Naive thymus-derived CD4-positive, alpha-beta T cell (primary cell): ENCODE measurements around the gene SERPINB4. TPM values are rescaled to one million over a fixed set of nuclear protein-coding genes. Genes with fewer than 3 reads are reported as not detected.

Experiments
- ATAC-seq: fragments of 150-1000 bp; cut with Tn5 transposase; 2 replicates; pipeline ENCODE4 v1.10.0; 2021; ENCODE audit warnings: mild to moderate bottlenecking, moderate library complexity
- CTCF ChIA-PET: fragments of 350-600 bp; sonication (Branson Sonifier 250); formaldehyde crosslinking; loops from one replicate; lab custom pipeline; 2021; ENCODE audit warnings: antibody characterized with exemption; lab: Charles Lee
- POLR2A ChIA-PET: fragments of 350-600 bp; sonication (Branson Sonifier 250); formaldehyde crosslinking; loops from one replicate; lab custom pipeline; 2021; ENCODE audit warnings: antibody characterized with exemption, inconsistent platforms; lab: Charles Lee
- DNase-seq, 9 donors: peaks; one replicate each; pipeline versions ENCODE4 v3.0.0 to v3.0.0-alpha.2; 2020 to 2022; ENCODE audit warnings: mixed read lengths in 1 of 9
- H3K27ac ChIP-seq: one replicate; pipeline ENCODE4 v1.7.0; 2013; ENCODE audit warnings: mild to moderate bottlenecking, low read depth, low read length, moderate library complexity
- H3K27me3 ChIP-seq, 2 donors: one replicate each; pipeline ENCODE4 v1.7.0; 2013; ENCODE audit warnings: low read length in 2 of 2, mild to moderate bottlenecking in 2 of 2, moderate library complexity in 2 of 2; ENCODE audit not compliant: control insufficient read depth in 2 of 2, insufficient read depth in 2 of 2
- H3K36me3 ChIP-seq, 3 experiments: 1 replicate in 2 of 3; 2 replicates in 1 of 3; pipeline ENCODE4 v1.7.0; 2013; ENCODE audit warnings: low read length in 3 of 3, mild to moderate bottlenecking in 3 of 3, moderate library complexity in 1 of 3; ENCODE audit not compliant: insufficient read depth in 3 of 3, control insufficient read depth in 2 of 3
- H3K4me1 ChIP-seq, 2 donors: one replicate each; pipeline ENCODE4 v1.7.0; 2013; ENCODE audit warnings: low read length in 2 of 2, mild to moderate bottlenecking in 2 of 2, moderate library complexity in 1 of 2; ENCODE audit not compliant: control insufficient read depth in 2 of 2, insufficient read depth in 2 of 2
- H3K4me3 ChIP-seq: 2 replicates; pipeline ENCODE4 v1.7.0; 2013; ENCODE audit warnings: mild to moderate bottlenecking, low read length
- H3K9me3 ChIP-seq, 3 experiments: 1 replicate in 2 of 3; 2 replicates in 1 of 3; pipeline ENCODE4 v1.7.0; 2013; ENCODE audit warnings: low read length in 3 of 3; ENCODE audit not compliant: control insufficient read depth in 2 of 3
- H3K27ac Mint-ChIP-seq, 9 donors: one replicate each; pipeline ENCODE4 v1.8.0; 2020 to 2022; ENCODE audit warnings: mixed read lengths in 9 of 9, mild to moderate bottlenecking in 8 of 9, moderate library complexity in 5 of 9, inconsistent platforms in 2 of 9
- H3K27me3 Mint-ChIP-seq, 5 donors: one replicate each; pipeline ENCODE4 v1.8.0; 2021 to 2022; ENCODE audit warnings: mixed read lengths in 5 of 5, mild to moderate bottlenecking in 1 of 5
- H3K36me3 Mint-ChIP-seq, 5 donors: one replicate each; pipeline ENCODE4 v1.8.0; 2020 to 2022; ENCODE audit warnings: mixed read lengths in 5 of 5, mild to moderate bottlenecking in 3 of 5, inconsistent platforms in 1 of 5
- H3K4me1 Mint-ChIP-seq, 7 donors: one replicate each; pipeline ENCODE4 v1.8.0; 2020 to 2022; ENCODE audit warnings: mixed read lengths in 7 of 7, mild to moderate bottlenecking in 3 of 7, inconsistent platforms in 1 of 7
- H3K4me3 Mint-ChIP-seq, 10 donors: one replicate each; pipeline ENCODE4 v1.8.0; 2020 to 2022; ENCODE audit warnings: mild to moderate bottlenecking in 10 of 10, mixed read lengths in 10 of 10, moderate library complexity in 6 of 10, inconsistent platforms in 2 of 10
- H3K9me3 Mint-ChIP-seq, 11 donors: one replicate each; pipeline ENCODE4 v1.8.0; 2020 to 2022; ENCODE audit warnings: mixed read lengths in 11 of 11, mild to moderate bottlenecking in 4 of 11, inconsistent platforms in 1 of 11, moderate library complexity in 1 of 11
- intact Hi-C, 2 donors: fragments of 100-400 bp; cut with micrococcal nuclease; formaldehyde crosslinking; loops; one replicate each; pipeline ENCODE4 v1.15.1; 2023
- polyA plus RNA-seq, 2 donors: library from polyadenylated mRNA; unstranded; fragments of 300-500 nt; fragmentation: Illumina TruSeq; gene quantifications; one replicate each; pipeline ENCODE4 v1.2.3, GENCODE V29; 2021
- total RNA-seq, 6 experiments: library from RNA in 5 of 6; stranded (reverse) in 5 of 6; gene quantifications; 1 replicate in 5 of 6; 2 replicates in 1 of 6; pipeline ENCODE4 v1.2.3 and lab custom pipeline; 2021 to 2026

The SERPINB4 gene
- total and polyA plus RNA-seq, 7 experiments from 2014 or later = not detected

GRCh38 chr18:63613420-63613819 lies 30.6 kb downstream of the SERPINB4 start:
- ATAC-seq (no peak), DNase-seq (no peak)
- ChIA-PET CTCF (no interaction called here), POLR2A (no interaction called here)
- Mint-ChIP-seq H3K36me3 (no peaks in the 10 kb centered on the region), H3K4me3 (no peak overlapping the region), H3K4me1 (no peaks in the 10 kb centered on the region), H3K27me3 (peaks cover 3 to 21% (median 16%) of the 10 kb centered on the region in 5 donors), H3K9me3 (peaks cover 0 to 6% (median 0%) of the 10 kb centered on the region in 11 donors), H3K27ac (no peak overlapping the region)
- no peak overlapping the region for H3K27ac ChIP-seq
- H3K27me3 ChIP-seq = peaks cover 0 to 3% of the 10 kb centered on the region in 2 donors
- H3K9me3 ChIP-seq = no peaks in the 10 kb centered on the region
- no peaks in the 10 kb centered on the region for H3K36me3 ChIP-seq
- no peaks in the 10 kb centered on the region for H3K4me1 ChIP-seq
- intact Hi-C loops = no loop called here
- no peak overlapping the region for H3K4me3 ChIP-seq

- Histone ChIP-seq H3K27me3 (peaks cover 0 to 3% of the 10 kb centered on the region in 2 donors), H3K36me3 (no peaks in the 10 kb centered on the region), H3K27ac (no peak overlapping the region), H3K4me3 (no peak overlapping the region), H3K9me3 (no peaks in the 10 kb centered on the region), H3K4me1 (no peaks in the 10 kb centered on the region)
- ChIA-PET CTCF (no interaction called here), POLR2A (no interaction called here)
- Mint-ChIP-seq H3K36me3 (no peaks in the 10 kb centered on the region), H3K4me1 (no peaks in the 10 kb centered on the region), H3K27ac (no peak overlapping the region), H3K9me3 (peaks cover 0 to 2% (median 0%) of the 10 kb centered on the region in 11 donors), H3K27me3 (peaks cover 3 to 25% (median 19%) of the 10 kb centered on the region in 5 donors), H3K4me3 (no peak overlapping the region)
- no peak for ATAC-seq
- intact Hi-C loops = no loop called here
- no peak for DNase-seq
Measured at GRCh38 chr18:63606526-63606925, 37.5 kb downstream of the SERPINB4 start.

GRCh38 chr18:63604791-63605567 lies 39.1 kb downstream of the SERPINB4 start:
- H3K27me3 ChIP-seq = peaks cover 0 to 2% of the 10 kb centered on the region in 2 donors
- no peaks in the 10 kb centered on the region for H3K4me1 Mint-ChIP-seq
- H3K9me3 Mint-ChIP-seq = peaks cover 0 to 2% (median 0%) of the 10 kb centered on the region in 11 donors
- ATAC-seq = no peak
- ChIA-PET POLR2A (no interaction called here), CTCF (no interaction called here)
- no peak for DNase-seq
- H3K4me1 ChIP-seq = no peaks in the 10 kb centered on the region
- no peak overlapping the region for H3K27ac Mint-ChIP-seq
- H3K27ac ChIP-seq = no peak overlapping the region
- H3K9me3 ChIP-seq = no peaks in the 10 kb centered on the region
- no peaks in the 10 kb centered on the region for H3K36me3 ChIP-seq
- intact Hi-C loops = no loop called here
- no peaks in the 10 kb centered on the region for H3K36me3 Mint-ChIP-seq
- peaks cover 3 to 20% (median 11%) of the 10 kb centered on the region in 5 donors for H3K27me3 Mint-ChIP-seq
- H3K4me3 ChIP-seq = no peak overlapping the region
- no peak overlapping the region for H3K4me3 Mint-ChIP-seq

GRCh38 chr18:63603772-63604171 lies 40.3 kb downstream of the SERPINB4 start:
- H3K36me3 Mint-ChIP-seq = no peaks in the 10 kb centered on the region
- no peak overlapping the region for H3K4me3 Mint-ChIP-seq
- no peak for ATAC-seq
- intact Hi-C loops = no loop called here
- H3K9me3 Mint-ChIP-seq = peaks cover 0 to 2% (median 0%) of the 10 kb centered on the region in 11 donors
- Histone ChIP-seq H3K9me3 (no peaks in the 10 kb centered on the region), H3K27ac (no peak overlapping the region), H3K27me3 (no peaks in the 10 kb centered on the region), H3K4me3 (no peak overlapping the region), H3K4me1 (no peaks in the 10 kb centered on the region), H3K36me3 (no peaks in the 10 kb centered on the region)
- H3K27me3 Mint-ChIP-seq = peaks cover 3 to 20% (median 15%) of the 10 kb centered on the region in 5 donors
- CTCF ChIA-PET = no interaction called here
- H3K4me1 Mint-ChIP-seq = no peaks in the 10 kb centered on the region
- H3K27ac Mint-ChIP-seq = no peak overlapping the region
- POLR2A ChIA-PET = no interaction called here
- no peak for DNase-seq

GRCh38 chr18:63603355-63603754 lies 40.7 kb downstream of the SERPINB4 start:
- Mint-ChIP-seq H3K4me1 (no peaks in the 10 kb centered on the region), H3K27ac (no peak overlapping the region), H3K36me3 (no peaks in the 10 kb centered on the region), H3K9me3 (peaks cover 0 to 2% (median 0%) of the 10 kb centered on the region in 11 donors), H3K27me3 (peaks cover 3 to 20% (median 15%) of the 10 kb centered on the region in 5 donors), H3K4me3 (no peak overlapping the region)
- ATAC-seq = no peak
- Histone ChIP-seq H3K36me3 (no peaks in the 10 kb centered on the region), H3K27ac (no peak overlapping the region), H3K4me3 (no peak overlapping the region), H3K4me1 (no peaks in the 10 kb centered on the region), H3K9me3 (no peaks in the 10 kb centered on the region), H3K27me3 (no peaks in the 10 kb centered on the region)
- POLR2A ChIA-PET = no interaction called here
- CTCF ChIA-PET = no interaction called here
- no peak for DNase-seq
- intact Hi-C loops = no loop called here

GRCh38 chr18:63596964-63597363 lies 47.1 kb downstream of the SERPINB4 start:
- ChIA-PET POLR2A (no interaction called here), CTCF (no interaction called here)
- H3K4me1 Mint-ChIP-seq = no peaks in the 10 kb centered on the region
- DNase-seq = no peak
- Histone ChIP-seq H3K27me3 (no peaks in the 10 kb centered on the region), H3K4me1 (no peaks in the 10 kb centered on the region), H3K36me3 (no peaks in the 10 kb centered on the region), H3K9me3 (no peaks in the 10 kb centered on the region), H3K4me3 (no peak overlapping the region), H3K27ac (no peak overlapping the region)
- H3K36me3 Mint-ChIP-seq = no peaks in the 10 kb centered on the region
- intact Hi-C loops = no loop called here
- no peak overlapping the region for H3K4me3 Mint-ChIP-seq
- H3K27ac Mint-ChIP-seq = no peak overlapping the region
- peaks cover 0 to 17% (median 0%) of the 10 kb centered on the region in 5 donors for H3K27me3 Mint-ChIP-seq
- ATAC-seq = no peak
- H3K9me3 Mint-ChIP-seq = no peaks in the 10 kb centered on the region

- Mint-ChIP-seq H3K27me3 (peaks cover 0 to 9% (median 0%) of the 10 kb centered on the region in 5 donors), H3K9me3 (peaks cover 0 to 2% (median 0%) of the 10 kb centered on the region in 11 donors)
Measured at GRCh38 chr18:63592471-63592870, 51.6 kb downstream of the SERPINB4 start.

More at GRCh38 chr18:63592471-63592870, 51.6 kb downstream of the SERPINB4 start:
- Mint-ChIP-seq H3K27ac (no peak overlapping the region), H3K4me1 (no peaks in the 10 kb centered on the region), H3K36me3 (no peaks in the 10 kb centered on the region), H3K4me3 (no peak overlapping the region)
- no peak overlapping the region for H3K27ac ChIP-seq
- intact Hi-C loops = no loop called here
- ATAC-seq (no peak), DNase-seq (no peak)
- H3K4me1 ChIP-seq = no peaks in the 10 kb centered on the region
- ChIA-PET POLR2A (no interaction called here), CTCF (no interaction called here)
- no peak overlapping the region for H3K4me3 ChIP-seq
- no peaks in the 10 kb centered on the region for H3K9me3 ChIP-seq
- no peaks in the 10 kb centered on the region for H3K27me3 ChIP-seq
- H3K36me3 ChIP-seq = no peaks in the 10 kb centered on the region
